DLD1 (cell line): ENCODE measurements around the gene MAGI3.
"Not testable (repeated sequence)": the region's sequence is repeated elsewhere in the genome, so short reads cannot be mapped to it uniquely, and the experiment has no call there.

ENCODE experiments used
- in situ Hi-C: cut with HindIII; loops from 2 replicates; pipeline ENCODE4 v1.10.0; 2017; ENCODE audit warnings: low sequenced_read_pairs

MAGI3 gene

DNA sequence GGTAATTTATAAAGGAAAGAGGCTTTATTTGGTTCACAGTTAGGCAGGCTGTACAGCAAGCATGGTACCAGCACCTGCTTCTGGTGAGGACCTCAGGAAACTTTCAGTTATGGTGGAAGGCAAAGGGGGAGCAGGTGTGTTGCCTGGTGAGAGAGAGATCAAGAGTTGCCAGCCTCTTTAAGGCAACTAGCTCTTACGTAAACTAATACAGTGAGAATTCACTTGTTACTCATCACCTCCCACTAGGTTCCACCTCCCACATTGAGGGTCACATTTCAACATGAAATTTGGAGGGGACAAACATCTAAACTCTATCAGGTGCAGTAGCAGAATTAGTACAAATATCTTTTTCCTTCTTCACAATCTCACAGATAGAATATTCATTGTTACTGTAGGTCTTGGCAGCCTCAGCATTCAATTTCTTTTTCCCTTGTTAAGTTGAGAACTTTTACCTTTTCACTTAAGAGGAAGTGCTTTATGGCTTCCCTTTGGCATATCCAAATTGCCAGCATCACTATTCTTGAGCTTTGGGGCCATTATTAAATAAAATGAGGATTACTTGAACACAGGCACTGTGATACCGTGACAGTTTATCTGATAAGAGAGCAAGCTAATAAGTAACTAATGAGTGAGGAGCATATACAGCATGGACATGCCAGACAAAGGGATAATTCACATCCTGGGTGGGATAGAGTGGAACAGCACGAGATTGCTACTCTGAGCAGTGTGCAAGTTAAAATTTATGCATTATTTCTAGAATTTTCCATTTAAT, 48.4 kb downstream of the MAGI3 start:
- in situ Hi-C loops, result no loop called here

DNA sequence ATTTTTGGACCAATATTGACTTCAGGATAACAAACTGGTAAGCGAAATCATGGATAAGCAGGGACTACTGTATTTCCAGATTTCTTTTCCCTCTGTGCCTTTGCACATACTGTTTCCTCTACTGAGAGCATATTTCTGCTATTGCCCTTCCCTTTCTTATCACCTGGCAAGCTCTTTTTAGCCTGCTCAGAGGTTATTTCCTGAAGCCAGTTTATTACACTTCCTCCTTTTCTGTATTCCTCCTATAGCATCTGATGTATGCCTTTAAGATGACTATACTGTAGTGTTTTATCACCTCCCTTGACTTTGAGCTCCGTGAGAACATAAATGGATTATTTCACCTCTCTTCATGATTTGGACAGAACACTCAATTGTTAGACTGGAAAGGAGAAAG, 49.0 kb downstream of the MAGI3 start:
- in situ Hi-C loops, result no loop called here

GRCh38 chr1:113442131-113442530, 51.8 kb downstream of the MAGI3 start:
- in situ Hi-C loops, result no loop called here

- in situ Hi-C loops, result no loop called here
These were observed 54.5 kb downstream of the MAGI3 start for GRCh38 chr1:113444857-113445256.

DNA sequence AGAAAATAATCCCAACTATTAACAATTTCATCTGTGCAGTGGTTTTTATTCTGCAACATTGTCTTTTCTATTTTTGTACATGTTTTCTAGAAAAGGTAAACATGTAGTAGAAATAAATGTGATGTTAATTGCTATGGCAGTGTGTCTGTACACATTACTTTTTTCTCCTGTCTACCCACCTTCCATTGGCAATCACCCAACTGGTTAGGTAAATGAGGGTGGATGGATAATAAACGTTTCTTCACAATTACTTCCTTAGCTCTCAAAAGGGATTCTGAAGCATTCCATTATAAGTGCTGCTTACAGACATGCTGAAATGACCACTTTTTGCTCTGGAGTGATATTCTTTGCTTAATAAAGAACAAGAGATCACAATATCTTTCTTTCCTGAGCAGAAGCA, 61.4 kb downstream of the MAGI3 start:
- in situ Hi-C loops, result no loop called here

- in situ Hi-C loops, result no loop called here
These were observed 62.8 kb downstream of the MAGI3 start for GRCh38 chr1:113452921-113453770.

DNA sequence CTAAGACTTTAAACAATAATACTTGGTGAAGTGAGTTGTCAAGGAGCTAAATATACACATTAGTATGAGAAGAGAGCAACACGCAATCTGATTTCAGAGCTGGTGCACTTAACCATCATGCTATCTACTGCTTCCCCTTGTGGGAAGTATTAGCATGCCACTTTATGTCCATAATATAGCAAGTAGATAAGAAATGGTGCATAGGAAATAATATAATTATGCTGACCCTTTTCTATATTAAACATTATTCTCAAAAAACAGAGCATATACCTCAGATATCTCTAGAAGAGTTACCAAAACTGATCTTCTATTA, 63.4 kb downstream of the MAGI3 start:
- in situ Hi-C loops, result no loop called here

DNA sequence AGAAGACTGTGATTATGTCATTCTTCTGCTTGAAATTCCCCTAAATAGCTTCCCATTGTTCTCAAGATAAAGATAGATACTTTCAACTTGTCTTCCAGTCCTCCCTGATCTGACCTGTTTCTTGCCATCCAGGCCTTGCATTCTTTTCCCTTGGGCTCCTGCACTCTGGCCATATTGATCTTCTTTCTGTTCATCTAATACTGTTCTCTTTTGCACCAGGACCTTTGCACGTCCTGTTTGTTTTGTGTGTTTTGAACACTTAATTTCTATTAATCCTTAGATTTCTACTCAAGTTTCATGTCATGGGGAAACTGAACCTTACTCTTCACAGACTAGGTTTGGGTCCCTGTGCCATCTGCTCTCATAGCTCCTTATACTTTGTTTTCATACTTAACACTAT, 65.1 kb downstream of the MAGI3 start:
- in situ Hi-C loops, result no loop called here

GRCh38 chr1:113456967-113457366, 66.7 kb downstream of the MAGI3 start:
- in situ Hi-C loops, result no loop called here

DNA sequence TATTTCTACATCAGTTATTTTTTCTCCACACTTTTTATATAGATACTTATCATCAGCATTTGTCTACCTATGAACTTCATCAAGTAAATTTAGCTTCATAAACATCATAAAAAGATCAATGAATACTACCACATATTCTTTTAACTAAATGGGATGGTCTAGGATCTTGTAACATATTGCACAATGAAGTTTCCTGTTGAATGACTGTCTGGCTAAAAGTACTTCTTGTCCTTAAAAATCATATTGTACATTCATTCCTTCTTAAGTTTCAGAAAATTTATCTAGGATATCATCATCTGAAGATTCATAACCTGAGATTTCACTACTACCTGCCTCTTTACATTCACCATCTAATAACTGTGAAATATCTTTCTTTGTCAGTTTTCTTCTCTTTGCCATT, 69.0 kb downstream of the MAGI3 start:
- in situ Hi-C loops, result no loop called here

- in situ Hi-C loops, result no loop called here
These were observed 77.7 kb downstream of the MAGI3 start for GRCh38 chr1:113467991-113468390.

DNA sequence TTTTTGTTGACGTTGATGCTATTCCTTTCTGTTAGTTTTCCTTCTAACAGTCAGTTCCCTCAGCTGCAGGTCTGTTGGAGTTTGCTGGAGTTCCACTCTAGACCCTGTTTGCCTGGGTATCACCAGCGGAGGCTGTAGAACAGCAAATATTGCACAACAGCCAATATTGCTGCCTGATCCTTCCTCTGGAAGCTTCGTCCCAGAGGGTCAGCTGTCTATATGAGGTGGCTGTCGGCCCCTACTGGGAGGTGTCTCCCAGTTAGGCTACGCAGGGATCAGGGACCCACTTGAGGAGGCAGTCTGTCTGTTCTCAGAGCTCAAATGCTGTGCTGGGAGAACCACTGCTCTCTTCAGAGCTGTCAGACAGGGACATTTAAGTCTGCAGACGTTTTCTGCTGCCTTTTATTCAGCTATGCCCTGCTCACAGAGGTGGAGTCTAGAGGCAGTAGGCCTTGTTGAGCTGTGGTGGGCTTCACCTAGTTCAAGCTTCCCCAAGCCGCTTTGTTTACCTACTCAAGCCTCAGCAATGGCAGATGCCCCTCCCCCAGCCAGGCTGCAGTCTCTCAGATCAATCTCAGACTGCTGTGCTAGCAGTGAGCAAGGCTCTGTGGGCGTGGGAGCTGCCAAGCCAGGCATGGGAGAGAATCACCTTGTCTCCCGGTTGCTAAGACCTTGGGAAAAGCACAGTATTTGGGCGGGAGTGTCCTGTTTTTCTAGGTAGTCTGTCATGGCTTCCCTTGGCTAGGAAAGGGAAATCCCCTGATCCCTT, 88.3 kb downstream of the MAGI3 start:
- in situ Hi-C loops, result not testable (repeated sequence)

- in situ Hi-C loops, result no loop called here
These were observed 89.7 kb downstream of the MAGI3 start for GRCh38 chr1:113479713-113480676.

DNA sequence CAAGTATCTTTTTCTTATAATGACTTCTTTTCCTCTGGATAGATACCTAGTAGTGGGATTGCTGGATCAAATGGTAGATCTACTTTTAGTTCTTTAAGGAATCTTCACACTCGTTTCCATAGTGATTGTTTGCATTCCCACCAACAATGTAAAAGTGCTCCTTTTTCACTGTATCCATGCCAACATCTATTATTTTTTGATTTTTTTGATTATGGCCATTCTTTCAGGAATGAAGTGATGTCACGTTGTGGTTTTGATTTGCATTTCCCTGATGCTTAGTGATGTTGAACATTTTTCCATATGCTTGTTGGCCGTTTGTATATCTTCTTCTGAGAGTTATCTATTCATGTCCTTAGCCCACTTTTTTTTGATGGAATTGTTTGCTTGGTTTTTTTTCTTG, 94.8 kb downstream of the MAGI3 start:
- in situ Hi-C loops, result not testable (repeated sequence)

- in situ Hi-C loops, result no loop called here
These were observed 98.4 kb downstream of the MAGI3 start for GRCh38 chr1:113488576-113489177.

GRCh38 chr1:113490384-113490783, 100.1 kb downstream of the MAGI3 start:
- in situ Hi-C loops, result no loop called here

DNA sequence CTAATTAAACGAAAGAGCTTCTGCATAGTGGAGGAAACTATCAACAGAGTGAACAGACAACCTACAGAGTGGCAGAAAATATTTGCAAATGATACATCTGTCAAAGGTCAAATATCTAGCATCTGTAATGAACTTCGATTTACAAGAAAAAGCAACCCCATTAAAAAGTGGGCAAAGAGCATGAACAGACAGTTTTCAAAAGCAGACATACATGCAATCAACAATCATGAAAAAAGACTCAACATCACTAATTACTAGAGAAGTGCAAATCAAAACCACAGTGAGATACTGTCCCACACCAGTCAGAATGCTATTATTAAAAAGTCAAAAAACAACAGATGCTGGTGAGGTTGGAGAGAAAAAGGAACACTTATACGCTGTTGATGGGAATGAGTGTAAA, 103.2 kb downstream of the MAGI3 start:
- in situ Hi-C loops, result no loop called here

- in situ Hi-C loops, result no loop called here
These were observed 115.0 kb downstream of the MAGI3 start for GRCh38 chr1:113505357-113505756.

- in situ Hi-C loops, result no loop called here
These were observed 117.4 kb downstream of the MAGI3 start for GRCh38 chr1:113507552-113508214.
